Colonic mucosa (tissue), 4 donors: ENCODE measurements around the gene AADAC. TPM values are rescaled to one million over a fixed set of nuclear protein-coding genes. Genes with fewer than 3 reads are reported as not detected.

Experiments used
- DNase-seq: peaks from one replicate; pipeline ENCODE4 v3.0.0-alpha.2; 2020
- H3K27ac ChIP-seq: fragments of 200-600 bp; one replicate; pipeline ENCODE4 v1.8.0; 2021
- H3K27me3 ChIP-seq: fragments of 200-600 bp; one replicate; pipeline ENCODE4 v1.8.0; 2021
- H3K36me3 ChIP-seq: fragments of 200-600 bp; one replicate; pipeline ENCODE4 v1.8.0; 2021
- H3K4me1 ChIP-seq: fragments of 200-600 bp; one replicate; pipeline ENCODE4 v1.8.0; 2021; ENCODE audit warnings: mild to moderate bottlenecking
- H3K4me3 ChIP-seq: fragments of 200-600 bp; one replicate; pipeline ENCODE4 v1.8.0; 2021
- H3K9ac ChIP-seq, 2 donors: one replicate each; pipeline ENCODE4 v1.7.0; 2013; ENCODE audit warnings: control low read depth in 2 of 2, low read depth in 2 of 2, low read length in 2 of 2
- H3K9me3 ChIP-seq: fragments of 200-600 bp; one replicate; pipeline ENCODE4 v1.8.0; 2021
- CTCF ChIP-seq: fragments of 200-600 bp; IDR thresholded peaks from one replicate; pipeline ENCODE4 v1.8.0; 2022; ENCODE audit warnings: antibody characterized with exemption, mild to moderate bottlenecking
- intact Hi-C: fragments of 100-400 bp; cut with DNase I; formaldehyde crosslinking; loops from one replicate; pipeline ENCODE4 v1.14.1; 2022
- total RNA-seq, 2 donors: library from RNA; stranded (reverse); fragmentation: NEBNext Ultra II Directional in 1 of 2; extraction: Animal tissue kit (Norgen Biotek cat#: 25700) in 1 of 2; gene quantifications; one replicate each; pipeline ENCODE4 v1.2.1, GENCODE V29; 2021
- donor health status: healthy.
- donor health status: DM: no; HTN: no; CAD: no.
- donor health status: DM: no; HTN: no; CAD: no.

Gene AADAC
- total RNA-seq, 2 donors from 2014 or later, result 0.15 TPM; not detected in 1

- Histone ChIP-seq H3K4me3 (no peak overlapping the region), H3K36me3 (no peaks in the 10 kb centered on the region), H3K4me1 (no peaks in the 10 kb centered on the region), H3K27me3 (no peaks in the 10 kb centered on the region), H3K9ac (no peak overlapping the region), H3K27ac (no peak overlapping the region), H3K9me3 (no peaks in the 10 kb centered on the region)
- DNase-seq, result no peak
- intact Hi-C loops, result no loop called here
- TF ChIP-seq CTCF, result no peak
Observed at GRCh38 chr3:151835751-151836525, 22.0 kb downstream of the AADAC start.

GRCh38 chr3:151837057-151837456 lies 23.1 kb downstream of the AADAC start:
- TF ChIP-seq CTCF, result no peak
- no peaks in the 10 kb centered on the region for H3K27me3 ChIP-seq
- no peak overlapping the region for H3K4me3 ChIP-seq
- DNase-seq, result no peak
- no peaks in the 10 kb centered on the region for H3K36me3 ChIP-seq
- no peak overlapping the region for H3K27ac ChIP-seq
- no peaks in the 10 kb centered on the region for H3K4me1 ChIP-seq
- H3K9ac ChIP-seq, result no peak overlapping the region
- H3K9me3 ChIP-seq, result no peaks in the 10 kb centered on the region
- intact Hi-C loops, result no loop called here

GRCh38 chr3:151838574-151839312 lies 24.8 kb downstream of the AADAC start:
- H3K9ac ChIP-seq, result no peak overlapping the region
- TF ChIP-seq CTCF, result peak; percentile 70

GRCh38 chr3:151839313-151839631 lies 25.4 kb downstream of the AADAC start:
- Histone ChIP-seq H3K27ac (no peak overlapping the region), H3K27me3 (no peaks in the 10 kb centered on the region), H3K36me3 (no peaks in the 10 kb centered on the region), H3K4me1 (no peaks in the 10 kb centered on the region), H3K9me3 (no peaks in the 10 kb centered on the region), H3K9ac (no peak overlapping the region), H3K4me3 (no peak overlapping the region)
- no peak for DNase-seq
- intact Hi-C loops, result loop anchor here (2.0 kb wide), 1 partner anchor 400 kb away; no protein-coding TSS in a partner anchor
- TF ChIP-seq CTCF, result peak; percentile 2

More at GRCh38 chr3:151838574-151839312, 24.8 kb downstream of the AADAC start:
- H3K27ac ChIP-seq, result no peak overlapping the region
- peak; percentile 62 for DNase-seq
- H3K9me3 ChIP-seq, result no peaks in the 10 kb centered on the region
- H3K27me3 ChIP-seq, result no peaks in the 10 kb centered on the region
- intact Hi-C loops, result loop anchor here (2.0 kb wide), 1 partner anchor 400 kb away; no protein-coding TSS in a partner anchor
- no peak overlapping the region for H3K4me3 ChIP-seq
- H3K36me3 ChIP-seq, result no peaks in the 10 kb centered on the region
- no peaks in the 10 kb centered on the region for H3K4me1 ChIP-seq

- H3K9me3 ChIP-seq, result no peaks in the 10 kb centered on the region
- intact Hi-C loops, result no loop called here
Observed at GRCh38 chr3:151841801-151842200, 27.9 kb downstream of the AADAC start.

More at GRCh38 chr3:151841801-151842200, 27.9 kb downstream of the AADAC start:
- no peak for TF ChIP-seq CTCF
- no peak overlapping the region for H3K4me3 ChIP-seq
- no peaks in the 10 kb centered on the region for H3K4me1 ChIP-seq
- H3K27ac ChIP-seq, result no peak overlapping the region
- H3K27me3 ChIP-seq, result no peaks in the 10 kb centered on the region
- no peak for DNase-seq
- no peaks in the 10 kb centered on the region for H3K36me3 ChIP-seq
- H3K9ac ChIP-seq, result no peak overlapping the region
